GM19397 (cell line): ENCODE results near the gene MCM5.
"Not testable (repeated sequence)": the region's sequence is repeated elsewhere in the genome, so short reads cannot be mapped to it uniquely, and the experiment has no call there.

Experiments
- ATAC-seq: cut with Tn5 transposase; IDR thresholded peaks from one replicate; pipeline ENCODE4 v1.9.1; 2021; ENCODE audit warnings: mild to moderate bottlenecking, moderate library complexity; ENCODE audit not compliant: unreplicated experiment

Gene MCM5

DNA sequence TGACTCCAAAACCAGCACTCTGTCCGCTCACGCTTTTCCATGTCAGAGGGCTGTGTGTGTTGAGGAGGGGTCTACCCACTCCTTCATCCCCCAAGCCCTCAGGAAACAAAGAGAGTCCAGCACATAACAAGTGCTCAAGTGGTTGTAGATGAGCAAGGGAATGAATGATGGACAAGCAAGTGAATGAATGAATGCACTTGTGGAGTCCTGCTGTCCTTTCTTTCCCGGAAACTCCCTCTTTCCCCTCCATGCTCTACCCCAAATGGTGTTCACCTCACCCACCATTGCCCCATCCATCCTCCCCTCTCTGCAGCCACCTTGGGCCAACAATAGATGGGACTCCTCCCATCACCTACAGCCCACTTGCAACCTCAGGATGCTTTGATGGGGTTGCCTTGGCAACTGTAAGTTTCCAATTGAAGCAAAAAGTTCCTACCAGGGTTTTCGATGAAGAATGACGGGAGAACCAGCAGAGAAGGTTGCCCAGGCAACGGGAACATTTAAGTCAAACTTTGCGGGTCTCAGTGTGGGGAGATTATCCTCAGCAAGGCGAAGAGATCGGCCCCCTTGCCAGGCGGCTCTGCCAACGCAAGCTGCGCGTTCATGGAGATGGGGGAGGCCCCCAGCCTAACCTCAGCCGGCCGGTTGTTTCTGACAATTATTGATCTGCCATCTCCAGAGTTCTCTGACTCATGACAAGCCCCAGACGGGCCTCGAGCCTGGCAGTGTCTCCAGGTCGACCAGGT lies 51.1 kb downstream of the MCM5 start:
- no peak for ATAC-seq

DNA sequence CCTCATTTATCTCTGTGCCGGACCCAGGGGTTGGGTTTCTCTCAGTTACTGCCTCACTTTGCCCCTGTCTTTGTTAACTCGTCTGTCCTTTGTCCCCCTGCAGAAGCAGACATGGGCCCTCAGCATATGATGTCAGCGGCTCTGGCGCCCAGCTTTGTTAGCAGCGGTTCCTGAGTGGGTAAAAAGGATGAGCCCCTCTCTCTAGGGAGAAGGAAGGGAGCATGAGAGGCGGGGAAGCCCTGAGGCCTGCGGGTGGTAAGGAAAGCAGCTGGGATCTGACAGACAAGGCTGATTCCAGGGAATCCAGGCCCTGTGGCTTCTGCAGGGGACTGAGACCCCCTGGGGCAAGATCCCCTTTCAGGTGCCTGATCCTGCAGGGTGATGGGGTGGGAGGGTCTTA lies 51.7 kb downstream of the MCM5 start:
- ATAC-seq: no peak

DNA sequence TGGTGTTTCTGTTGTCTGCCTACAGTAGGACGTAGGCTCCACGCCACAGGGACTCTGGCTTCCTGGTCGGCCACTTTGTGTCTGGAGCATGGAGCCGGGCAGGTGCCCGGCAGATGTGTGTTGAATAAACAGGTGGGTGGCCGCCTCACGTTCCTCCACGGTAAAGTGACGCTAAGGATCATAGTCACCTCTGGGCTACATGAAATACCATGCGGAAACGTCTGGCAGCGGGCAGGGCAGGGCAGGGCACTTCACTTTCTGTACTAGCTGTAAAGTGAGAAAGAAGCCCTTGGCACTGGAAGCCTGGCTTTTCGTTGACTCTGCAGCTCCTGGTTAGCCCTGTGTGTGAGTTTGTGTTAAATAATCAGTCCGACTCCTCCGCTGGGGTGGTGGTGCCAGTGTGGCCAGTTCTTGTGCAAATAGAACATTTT lies 52.4 kb downstream of the MCM5 start:
- ATAC-seq: no peak

DNA sequence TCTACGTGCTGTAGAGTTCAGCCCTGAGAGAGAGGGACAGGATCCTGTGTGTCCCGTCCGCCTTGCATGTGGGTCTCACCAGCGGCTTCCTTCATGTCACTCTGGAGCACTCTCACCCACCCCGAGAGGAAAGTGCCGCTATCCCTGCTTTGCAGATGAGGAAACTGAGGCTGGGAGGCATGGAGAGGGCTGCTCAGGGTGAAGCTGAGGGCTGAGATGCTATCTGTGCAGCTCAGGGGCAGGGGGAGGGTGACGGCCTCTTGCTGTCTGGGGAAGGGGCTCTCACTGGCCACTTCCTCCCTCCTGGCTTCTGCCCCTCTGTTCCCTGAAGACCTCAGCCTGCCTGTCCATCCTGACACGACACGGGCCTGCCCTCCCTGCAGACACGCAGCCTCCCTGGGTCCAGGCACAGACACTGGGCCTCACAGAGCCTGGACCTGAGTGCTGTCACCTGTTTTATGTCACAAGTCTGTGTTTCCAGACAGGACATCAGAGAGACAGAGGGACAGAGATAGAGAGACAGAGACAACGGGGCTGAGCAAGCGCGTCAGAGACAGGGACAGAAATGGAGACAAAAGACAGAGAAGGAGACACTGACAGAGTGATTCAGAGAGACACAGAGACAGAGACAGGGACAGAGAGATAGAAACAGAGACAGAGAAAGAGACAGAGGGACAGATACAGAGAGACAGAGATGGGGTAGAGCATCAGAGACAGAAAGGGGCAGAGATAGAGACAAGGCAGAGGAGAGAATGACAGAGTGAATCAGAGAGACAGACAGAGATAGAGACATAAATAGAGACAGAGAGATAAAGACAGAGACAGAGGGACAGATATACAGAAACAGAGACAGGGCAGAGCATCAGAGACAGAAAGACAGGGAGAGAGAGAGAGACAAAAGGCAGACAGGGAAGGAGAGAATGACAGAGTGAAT lies 53.1 kb downstream of the MCM5 start:
- no peak for ATAC-seq

DNA sequence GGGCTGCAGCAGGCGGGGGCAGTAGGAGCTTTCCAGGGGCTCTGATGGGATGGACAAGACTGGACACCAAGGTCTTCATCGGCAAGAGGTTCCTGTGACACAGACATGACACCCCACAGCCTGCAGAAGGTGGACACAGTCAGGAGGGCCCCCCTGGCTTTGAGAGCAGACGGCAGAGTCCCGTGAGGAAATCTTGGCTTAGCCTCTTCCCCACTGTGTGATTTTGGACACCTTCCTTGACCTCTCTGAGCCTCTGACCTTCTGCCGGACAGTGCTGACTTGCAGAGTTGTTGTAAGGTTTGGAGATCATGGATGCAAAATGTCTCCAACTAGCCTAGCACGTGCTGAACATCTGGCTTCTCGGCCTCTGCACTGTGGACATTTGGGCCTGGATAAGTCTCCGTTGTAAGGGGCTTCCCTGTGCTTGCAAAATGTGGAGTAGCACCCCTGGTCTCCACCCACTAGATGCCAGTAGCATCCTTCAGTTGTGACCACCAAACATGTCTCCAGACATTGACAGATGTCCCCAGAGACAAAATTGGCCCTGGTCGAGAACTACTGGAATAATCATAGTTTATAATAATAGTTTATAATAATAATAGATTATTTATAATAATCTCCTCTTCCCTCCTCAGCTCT lies 54.6 kb downstream of the MCM5 start:
- no peak for ATAC-seq

DNA sequence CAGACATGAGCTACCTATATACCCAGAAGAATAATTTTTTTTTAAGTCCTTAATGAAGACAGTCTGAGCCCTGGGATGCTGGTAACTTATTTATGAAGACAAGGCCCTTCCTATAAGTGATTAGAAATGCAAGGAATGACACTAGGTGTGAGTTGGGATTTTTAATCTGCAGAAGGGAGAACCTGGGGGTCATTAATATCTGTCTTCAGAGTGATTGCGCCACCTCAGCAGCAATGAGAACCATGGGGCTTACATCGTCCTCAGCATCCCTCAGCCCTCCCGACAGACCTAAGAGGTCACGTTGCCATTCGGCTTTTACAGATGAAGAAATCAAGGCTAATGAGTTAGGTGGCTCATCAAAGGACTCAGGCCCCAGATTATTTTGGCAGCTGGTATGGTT lies 55.6 kb downstream of the MCM5 start:
- no peak for ATAC-seq

DNA sequence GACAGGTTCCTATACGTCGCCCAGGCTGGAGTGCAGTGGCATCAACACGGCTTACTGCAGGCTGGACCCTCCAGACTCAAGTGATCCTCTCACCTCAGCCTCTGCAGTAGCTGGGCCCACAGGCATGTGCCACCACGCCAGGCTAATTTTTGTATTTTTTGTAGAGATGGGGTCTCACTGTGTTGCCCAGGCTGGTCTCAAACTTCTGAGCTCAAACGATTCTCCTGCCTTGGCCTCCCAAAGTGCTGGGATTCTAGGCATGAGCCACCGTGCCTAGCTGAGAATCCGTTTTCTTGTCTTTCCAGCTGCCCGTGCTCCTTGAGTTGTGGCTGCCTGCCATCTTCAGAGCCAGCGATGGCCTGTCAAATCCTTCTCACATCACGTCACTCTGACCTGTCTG lies 56.8 kb downstream of the MCM5 start:
- no peak for ATAC-seq

DNA sequence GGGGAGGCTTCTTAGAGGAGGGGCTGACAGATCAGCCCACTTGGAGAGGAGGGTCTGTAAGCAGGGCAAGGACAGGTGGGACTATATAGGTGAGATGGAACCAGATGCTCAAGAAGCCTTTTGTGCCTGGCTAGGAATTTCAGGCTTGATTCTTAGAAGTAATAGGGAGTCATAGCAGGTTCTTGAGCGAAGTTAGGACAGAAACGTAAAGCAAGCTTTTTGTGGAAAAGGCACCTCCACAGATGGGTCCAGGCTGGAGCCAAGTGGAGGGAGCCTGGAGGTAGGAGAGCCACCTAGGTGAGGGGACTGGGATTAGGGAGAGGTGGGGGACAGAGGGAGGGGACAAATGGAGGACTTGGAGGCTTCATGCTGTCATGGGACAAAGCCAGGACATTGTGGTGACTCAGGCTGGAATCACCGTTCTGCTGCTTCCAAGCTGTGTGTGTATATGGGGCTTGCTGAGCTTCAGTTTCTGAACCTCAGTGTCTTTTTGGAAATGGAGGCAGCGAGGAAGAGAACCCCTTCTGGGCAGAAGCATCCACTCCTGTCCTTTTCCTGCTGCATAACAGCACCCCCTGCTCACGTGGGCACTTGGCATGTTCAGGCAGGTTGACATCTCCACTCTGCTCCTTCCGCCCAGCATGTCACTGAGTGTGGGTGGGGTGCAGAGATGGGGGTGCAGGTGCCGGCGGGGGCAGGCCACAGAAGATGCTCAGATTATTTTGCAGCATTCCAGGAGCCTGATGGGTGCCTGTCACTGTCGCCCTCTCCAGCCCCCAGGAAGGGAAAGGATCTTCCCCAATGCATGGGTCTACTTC lies 58.0 kb downstream of the MCM5 start:
- no peak for ATAC-seq

DNA sequence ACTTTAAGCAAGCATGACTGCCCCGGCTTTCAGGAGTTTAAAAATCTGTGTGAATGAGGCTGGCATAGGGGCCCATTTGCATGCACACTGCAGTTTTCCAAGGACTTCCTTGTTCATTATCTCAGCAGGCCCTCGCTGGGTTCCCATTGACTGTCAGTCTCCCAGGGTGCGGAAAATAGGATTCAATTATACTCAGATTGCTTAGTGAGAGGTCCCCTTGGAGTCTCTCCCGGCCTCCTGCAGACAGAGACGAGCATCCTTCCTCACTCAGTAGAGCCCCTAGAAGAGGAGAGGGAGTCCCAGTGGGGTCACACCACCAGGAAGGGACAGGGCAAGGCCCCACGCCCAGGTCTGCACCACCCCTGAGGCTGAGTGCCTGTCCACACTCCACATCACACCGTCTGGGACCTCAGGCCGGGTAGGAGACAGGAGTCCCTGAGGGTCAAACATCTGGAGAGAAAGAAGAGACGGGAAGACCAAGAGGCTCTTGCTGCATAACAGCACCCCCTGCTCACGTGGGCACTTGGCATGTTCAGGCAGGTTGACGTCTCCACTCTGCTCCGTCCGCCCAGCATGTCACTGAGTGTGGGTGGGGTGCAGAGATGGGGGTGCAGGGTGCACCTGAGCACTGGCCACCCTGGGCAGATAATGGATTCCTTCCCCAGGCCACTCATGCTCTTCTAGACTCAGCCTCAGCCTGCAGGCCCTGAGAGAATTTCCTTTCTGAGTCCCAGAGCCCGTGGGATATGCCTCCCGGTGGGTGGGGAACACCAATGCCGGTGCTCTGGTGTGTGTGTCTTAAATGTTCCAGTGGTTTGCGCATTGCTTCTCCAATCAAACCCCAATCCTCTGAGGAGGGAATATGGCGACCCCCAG lies 58.8 kb downstream of the MCM5 start:
- no peak for ATAC-seq

DNA sequence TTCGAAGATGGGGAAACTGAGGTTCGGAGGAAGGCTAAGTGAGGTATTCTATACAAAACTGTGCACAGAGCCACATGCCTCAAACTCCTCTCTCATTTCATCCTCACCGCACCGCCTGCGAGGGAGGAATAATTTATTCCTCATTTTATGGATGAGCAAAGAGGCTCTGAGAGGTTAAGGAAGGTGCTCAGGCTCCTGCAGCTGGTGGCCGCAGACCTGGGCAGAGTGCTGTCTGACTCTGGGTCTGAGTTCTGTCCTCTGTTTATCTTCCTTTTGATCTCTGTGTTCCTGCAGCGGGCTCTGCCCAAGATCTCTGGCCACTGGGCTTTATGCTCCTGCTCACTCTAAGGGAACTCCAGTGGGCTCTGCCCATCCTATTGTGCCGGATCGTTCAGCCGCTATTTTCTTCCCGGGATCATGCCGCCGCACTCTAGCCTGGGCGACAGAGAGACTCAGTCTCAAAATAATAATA lies 59.5 kb downstream of the MCM5 start:
- ATAC-seq: no peak

DNA sequence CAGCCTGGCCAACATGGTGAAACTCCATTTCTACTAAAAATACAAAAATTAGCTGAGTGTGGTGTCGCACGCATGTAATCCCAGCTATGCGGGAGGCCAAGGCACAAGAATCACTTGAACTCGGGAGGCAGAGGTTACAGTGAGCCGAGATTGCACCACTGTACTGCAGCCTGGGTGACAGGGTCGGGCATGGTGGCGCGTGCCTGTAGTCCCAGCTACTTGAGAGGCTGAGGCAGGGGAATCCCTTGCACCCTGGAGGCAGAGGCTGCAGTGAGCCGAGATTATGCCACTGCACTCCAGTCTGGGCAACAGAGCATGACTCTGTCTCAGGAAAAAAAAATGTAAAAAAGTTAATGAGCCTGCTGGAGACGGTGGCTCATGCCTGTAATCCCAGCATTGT lies 60.0 kb downstream of the MCM5 start:
- not testable (repeated sequence) for ATAC-seq

DNA sequence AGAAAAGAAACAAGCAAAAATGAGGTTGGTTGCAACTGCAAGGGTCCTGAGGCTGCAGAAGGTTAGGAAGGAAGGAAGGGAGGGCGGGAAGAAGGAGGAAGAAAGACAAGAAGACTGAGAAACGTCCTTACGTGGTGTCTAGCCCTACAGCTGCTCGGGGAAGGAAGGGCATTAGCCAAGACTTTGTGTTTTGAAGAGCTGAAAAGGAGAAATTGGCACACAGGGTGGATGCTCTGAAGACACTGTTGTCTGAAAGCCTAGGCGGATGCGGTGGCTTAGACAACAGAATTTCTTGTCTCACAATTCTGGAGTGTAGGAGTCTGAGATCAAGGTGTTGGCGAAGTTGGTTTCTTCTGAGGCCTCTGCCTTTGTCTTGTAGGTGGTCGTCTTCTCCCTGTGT lies 60.7 kb downstream of the MCM5 start:
- ATAC-seq: no peak

DNA sequence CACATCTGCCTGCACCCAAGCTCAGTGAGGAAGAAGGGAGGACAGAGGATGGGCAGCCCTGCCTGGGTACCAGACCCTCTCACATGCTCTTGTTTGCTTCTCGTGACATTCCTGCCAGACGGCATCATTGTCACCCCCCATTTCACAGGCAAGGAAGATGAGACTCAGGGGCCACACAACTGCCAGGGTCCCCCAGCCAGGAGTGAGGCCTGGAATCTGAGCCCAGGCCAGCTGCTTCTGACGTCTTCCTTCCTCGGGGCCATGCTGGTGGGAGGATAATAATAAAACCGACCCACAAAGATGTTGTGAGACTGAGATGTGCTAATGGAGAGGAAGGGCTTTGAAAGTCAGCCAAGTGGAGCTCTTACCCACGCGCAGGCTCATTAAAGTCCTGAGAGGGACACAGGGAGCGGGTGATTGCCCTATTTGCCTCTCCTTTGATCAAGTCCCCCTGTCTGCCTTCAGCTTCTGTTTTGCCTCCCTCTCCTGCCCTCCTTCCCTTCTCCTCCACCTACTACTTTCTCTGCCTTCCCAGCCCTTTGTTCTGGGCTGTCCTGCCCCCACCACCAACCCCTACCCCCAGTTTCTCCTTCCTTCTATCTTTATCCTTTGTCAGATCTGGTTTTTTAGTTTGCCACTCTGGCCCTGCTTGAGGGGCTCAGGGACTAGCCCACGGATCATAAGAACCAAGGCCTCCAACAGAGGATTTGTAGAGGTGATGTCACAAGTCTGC lies 62.7 kb downstream of the MCM5 start:
- no peak for ATAC-seq

DNA sequence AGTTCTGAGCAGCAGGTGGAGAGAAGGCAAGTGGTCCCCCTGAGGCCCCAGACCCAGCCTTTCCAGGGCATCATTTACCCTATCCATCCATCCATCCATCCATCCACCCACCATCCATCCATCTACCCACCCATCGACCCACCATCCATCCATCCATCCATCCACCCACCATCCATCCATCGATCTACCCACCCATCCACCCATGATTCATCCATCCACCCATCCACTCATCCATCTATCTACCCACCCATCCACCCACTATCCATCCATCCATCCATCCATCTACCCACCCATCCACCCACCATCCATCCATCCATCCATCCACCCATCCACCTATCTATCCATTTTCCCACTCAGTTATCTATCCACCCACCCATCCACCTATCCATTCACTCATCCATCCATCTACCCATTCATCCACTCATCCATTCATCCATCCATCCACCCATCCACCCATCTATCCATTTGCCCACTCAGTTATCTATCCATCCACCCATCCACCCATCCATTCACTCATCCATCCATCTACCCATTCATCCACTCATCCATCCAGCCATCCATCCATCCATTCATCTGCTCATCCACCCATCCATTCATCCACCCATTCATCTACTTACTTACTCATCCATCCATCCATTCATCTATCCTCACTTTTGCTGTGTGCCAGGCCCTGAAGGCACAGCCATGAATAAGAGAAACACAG lies 63.4 kb downstream of the MCM5 start:
- no peak for ATAC-seq

DNA sequence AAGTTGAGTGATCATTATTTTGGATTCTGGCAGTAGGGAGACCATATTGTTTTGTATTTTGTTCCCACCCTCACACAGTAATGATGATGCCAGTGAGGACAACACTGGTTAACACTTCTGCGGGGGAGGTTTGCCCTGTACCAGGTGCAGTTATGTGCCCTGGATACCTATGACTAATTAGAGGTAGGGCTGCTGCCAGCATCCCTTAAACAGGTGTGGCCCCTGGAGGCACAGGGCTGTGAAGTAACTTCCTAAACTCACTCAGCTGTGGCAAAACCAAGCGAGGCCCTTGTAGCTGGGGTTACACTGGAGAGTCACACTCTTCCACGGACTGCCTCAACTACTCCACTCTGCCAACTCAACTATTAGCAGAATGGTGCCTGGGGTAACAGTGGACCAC lies 64.5 kb downstream of the MCM5 start:
- no peak for ATAC-seq

DNA sequence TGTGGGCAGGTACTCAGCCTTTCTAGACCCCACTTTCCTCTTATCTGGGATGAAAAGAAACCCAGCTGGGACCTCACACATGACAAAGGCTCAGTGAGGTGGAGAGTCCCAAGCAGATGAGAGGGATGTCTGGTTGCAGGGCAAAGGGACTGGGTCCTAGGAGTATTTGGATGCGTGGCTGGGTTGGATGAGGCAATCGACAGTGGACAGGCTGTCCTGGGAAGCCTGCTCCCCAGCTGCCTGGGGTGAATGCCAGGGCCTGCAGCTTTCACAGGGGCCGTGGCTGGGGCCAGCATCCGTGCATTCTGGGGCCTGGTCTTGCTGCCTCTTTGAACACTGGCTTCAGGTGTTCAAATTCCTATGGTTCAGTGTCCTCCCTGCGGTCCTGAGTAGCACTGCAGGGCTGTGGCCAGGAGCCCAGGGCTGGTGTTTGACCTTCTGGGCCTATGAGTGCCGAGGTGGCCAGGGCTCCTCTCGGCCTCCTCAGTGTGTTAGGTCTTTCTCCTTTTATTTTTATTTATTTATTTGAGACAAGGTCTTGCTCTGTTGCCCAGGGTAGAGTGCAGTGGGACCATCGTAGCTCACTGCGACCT lies 65.3 kb downstream of the MCM5 start:
- no peak for ATAC-seq

DNA sequence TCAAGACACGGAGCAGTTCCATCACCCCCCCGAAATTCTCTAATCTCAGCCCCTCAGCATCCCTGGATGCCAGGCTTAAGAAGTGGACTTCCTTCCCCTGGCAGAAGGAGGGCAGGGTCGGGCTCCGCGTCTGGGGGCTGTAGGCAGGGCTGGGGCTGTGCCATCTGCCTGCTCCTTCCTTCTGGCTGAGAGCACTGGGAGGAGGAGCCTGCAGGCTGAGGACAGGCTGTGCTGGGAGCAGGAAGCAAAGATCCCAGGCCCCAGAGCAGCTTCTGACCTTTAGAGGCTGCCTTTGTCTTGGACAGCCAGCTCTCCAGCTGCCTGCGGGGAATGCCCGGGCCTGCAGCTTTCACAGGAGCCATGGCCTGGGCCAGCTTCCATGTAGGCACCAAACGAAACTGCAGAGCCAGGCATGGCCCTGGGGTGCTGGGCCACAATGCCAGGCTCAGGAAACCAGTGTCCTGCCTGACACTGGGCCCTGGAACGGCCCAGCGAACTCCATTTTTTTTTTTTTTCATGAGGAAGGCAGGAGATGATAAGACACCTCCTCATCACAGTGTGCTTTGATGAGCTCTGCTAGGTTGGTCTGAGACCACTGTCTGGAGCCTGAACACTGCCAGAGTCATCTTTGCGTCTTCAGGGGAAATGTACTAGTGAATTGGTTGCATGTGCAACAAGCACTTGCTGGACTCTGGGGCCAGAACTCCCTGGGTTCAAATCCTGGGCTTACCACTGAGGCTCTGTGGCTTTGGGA lies 67.9 kb downstream of the MCM5 start:
- no peak for ATAC-seq
